Subcutaneous abdominal adipose tissue (tissue), 5 donors: Measurements from ENCODE around the gene MACROD2.

Experiments used
- H3K27ac ChIP-seq: one replicate; pipeline ENCODE4 v1.7.0; 2013; ENCODE audit warnings: low read depth, mild to moderate bottlenecking, inconsistent platforms, low read length, moderate library complexity
- H3K27me3 ChIP-seq, 5 donors: one replicate each; pipeline ENCODE4 v1.7.0; 2013; ENCODE audit warnings: low read length in 5 of 5, inconsistent platforms in 1 of 5; ENCODE audit not compliant: control insufficient read depth in 5 of 5, insufficient read depth in 4 of 5
- H3K36me3 ChIP-seq, 5 donors: one replicate each; pipeline ENCODE4 v1.7.0; 2013; ENCODE audit warnings: low read length in 5 of 5; ENCODE audit not compliant: control insufficient read depth in 5 of 5, insufficient read depth in 5 of 5
- H3K4me1 ChIP-seq, 5 donors: one replicate each; pipeline ENCODE4 v1.7.0; 2013; ENCODE audit warnings: low read length in 5 of 5, mild to moderate bottlenecking in 3 of 5, moderate library complexity in 1 of 5; ENCODE audit not compliant: control insufficient read depth in 5 of 5, insufficient read depth in 5 of 5
- H3K4me3 ChIP-seq, 5 donors: one replicate each; pipeline ENCODE4 v1.7.0; 2013; ENCODE audit warnings: low read length in 5 of 5, low read depth in 1 of 5
- H3K9ac ChIP-seq, 5 donors: one replicate each; pipeline ENCODE4 v1.7.0; 2013; ENCODE audit warnings: low read length in 5 of 5, mild to moderate bottlenecking in 4 of 5, moderate library complexity in 3 of 5
- H3K9me3 ChIP-seq, 5 donors: one replicate each; pipeline ENCODE4 v1.7.0; 2013; ENCODE audit warnings: low read length in 5 of 5; ENCODE audit not compliant: control insufficient read depth in 5 of 5
- donor health status: healthy.
- donor health status: healthy.
- donor health status: healthy.
- donor health status: healthy.
- donor health status: healthy.

MACROD2 gene

GRCh38 chr20:14707865-14708596, 712.7 kb downstream of the MACROD2 start:
- H3K4me3 ChIP-seq: no peak overlapping the region
- no peak overlapping the region for H3K27ac ChIP-seq
- no peaks in the 10 kb centered on the region for H3K36me3 ChIP-seq
- H3K4me1 ChIP-seq: peaks cover 0 to 3% (median 0%) of the 10 kb centered on the region in 5 donors
- no peak overlapping the region for H3K9ac ChIP-seq
- no peaks in the 10 kb centered on the region for H3K27me3 ChIP-seq
- H3K9me3 ChIP-seq: no peaks in the 10 kb centered on the region

- Histone ChIP-seq H3K27ac (no peak overlapping the region), H3K36me3 (no peaks in the 10 kb centered on the region), H3K4me1 (peaks cover 0 to 3% (median 0%) of the 10 kb centered on the region in 5 donors), H3K27me3 (no peaks in the 10 kb centered on the region), H3K4me3 (no peak overlapping the region), H3K9ac (no peak overlapping the region), H3K9me3 (no peaks in the 10 kb centered on the region)
These were observed 714.1 kb downstream of the MACROD2 start for GRCh38 chr20:14709439-14709838.

GRCh38 chr20:14710951-14711350, 715.6 kb downstream of the MACROD2 start:
- H3K4me1 ChIP-seq: peaks cover 0 to 3% (median 0%) of the 10 kb centered on the region in 5 donors
- H3K36me3 ChIP-seq: no peaks in the 10 kb centered on the region
- H3K9me3 ChIP-seq: no peaks in the 10 kb centered on the region
- H3K4me3 ChIP-seq: no peak overlapping the region
- H3K27ac ChIP-seq: no peak overlapping the region
- H3K9ac ChIP-seq: no peak overlapping the region
- no peaks in the 10 kb centered on the region for H3K27me3 ChIP-seq

- Histone ChIP-seq H3K36me3 (no peaks in the 10 kb centered on the region), H3K9me3 (no peaks in the 10 kb centered on the region), H3K9ac (no peak overlapping the region), H3K4me3 (no peak overlapping the region), H3K27ac (no peak overlapping the region), H3K4me1 (peaks cover 0 to 3% (median 0%) of the 10 kb centered on the region in 5 donors), H3K27me3 (no peaks in the 10 kb centered on the region)
These were observed 716.3 kb downstream of the MACROD2 start for GRCh38 chr20:14711652-14712051.

- Histone ChIP-seq H3K27me3 (no peaks in the 10 kb centered on the region), H3K27ac (no peak overlapping the region), H3K9ac (no peak overlapping the region), H3K9me3 (no peaks in the 10 kb centered on the region), H3K4me3 (no peak overlapping the region), H3K4me1 (peaks cover 0 to 3% (median 0%) of the 10 kb centered on the region in 5 donors), H3K36me3 (no peaks in the 10 kb centered on the region)
These were observed 717.0 kb downstream of the MACROD2 start for GRCh38 chr20:14712302-14712739.

- no peaks in the 10 kb centered on the region for H3K36me3 ChIP-seq
- no peaks in the 10 kb centered on the region for H3K9me3 ChIP-seq
- H3K9ac ChIP-seq: no peak overlapping the region
- peaks cover 0 to 3% (median 0%) of the 10 kb centered on the region in 5 donors for H3K4me1 ChIP-seq
- H3K27me3 ChIP-seq: no peaks in the 10 kb centered on the region
- no peak overlapping the region for H3K27ac ChIP-seq
- no peak overlapping the region for H3K4me3 ChIP-seq
These were observed 720.1 kb downstream of the MACROD2 start for GRCh38 chr20:14715400-14715799.

- H3K27me3 ChIP-seq: no peaks in the 10 kb centered on the region
- no peak overlapping the region for H3K27ac ChIP-seq
- no peaks in the 10 kb centered on the region for H3K36me3 ChIP-seq
- no peak overlapping the region for H3K9ac ChIP-seq
- H3K4me1 ChIP-seq: peaks cover 0 to 3% (median 0%) of the 10 kb centered on the region in 5 donors
- H3K4me3 ChIP-seq: no peak overlapping the region
- H3K9me3 ChIP-seq: no peaks in the 10 kb centered on the region
These were observed 721.1 kb downstream of the MACROD2 start for GRCh38 chr20:14716351-14716801.

GRCh38 chr20:14717134-14717999, 722.1 kb downstream of the MACROD2 start:
- Histone ChIP-seq H3K27ac (no peak overlapping the region), H3K27me3 (no peaks in the 10 kb centered on the region), H3K4me3 (no peak overlapping the region), H3K4me1 (peaks cover 0 to 3% (median 0%) of the 10 kb centered on the region in 5 donors), H3K36me3 (no peaks in the 10 kb centered on the region), H3K9me3 (no peaks in the 10 kb centered on the region), H3K9ac (no peak overlapping the region)

GRCh38 chr20:14720251-14720650, 724.9 kb downstream of the MACROD2 start:
- no peaks in the 10 kb centered on the region for H3K27me3 ChIP-seq
- H3K36me3 ChIP-seq: no peaks in the 10 kb centered on the region
- H3K4me1 ChIP-seq: no peaks in the 10 kb centered on the region
- H3K9ac ChIP-seq: no peak overlapping the region
- H3K9me3 ChIP-seq: no peaks in the 10 kb centered on the region
- H3K4me3 ChIP-seq: no peak overlapping the region
- H3K27ac ChIP-seq: no peak overlapping the region

GRCh38 chr20:14721926-14722452, 726.7 kb downstream of the MACROD2 start:
- no peak overlapping the region for H3K27ac ChIP-seq
- no peak overlapping the region for H3K4me3 ChIP-seq

More at GRCh38 chr20:14721926-14722452, 726.7 kb downstream of the MACROD2 start:
- Histone ChIP-seq H3K27me3 (no peaks in the 10 kb centered on the region), H3K9me3 (no peaks in the 10 kb centered on the region), H3K36me3 (no peaks in the 10 kb centered on the region), H3K4me1 (no peaks in the 10 kb centered on the region), H3K9ac (no peak overlapping the region)
